Stimulated activated CD8-positive, alpha-beta memory T cell treated with anti-CD3 and anti-CD28 coated beads, Interleukin-15, amount 100 ng/mL, for 1 hour (primary cell): ENCODE measurements around the gene HOXD11.
A peak's percentile ranks its signal among the peaks of the same experiment; 100 is the strongest.

ENCODE experiments used
- DNase-seq: peaks from one replicate; pipeline ENCODE4 v3.0.0-alpha.2; 2020; ENCODE audit warnings: low read depth

HOXD11 gene

DNA sequence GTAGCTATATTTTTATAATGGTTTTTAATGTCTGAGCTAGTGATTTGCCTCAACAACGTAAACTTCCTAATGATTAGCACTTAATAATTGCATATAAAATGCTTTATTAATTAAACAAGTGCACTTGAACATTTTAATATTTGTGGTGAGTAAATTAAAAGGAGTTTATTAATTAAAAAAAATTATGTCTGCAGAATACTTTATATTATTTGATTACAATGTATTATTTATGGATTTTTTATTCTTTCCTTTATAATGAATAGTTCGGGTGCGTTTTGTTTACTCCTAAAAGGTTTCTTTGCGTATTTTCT, 24.7 kb downstream of the HOXD11 start:
- DNase-seq: no peak

DNA sequence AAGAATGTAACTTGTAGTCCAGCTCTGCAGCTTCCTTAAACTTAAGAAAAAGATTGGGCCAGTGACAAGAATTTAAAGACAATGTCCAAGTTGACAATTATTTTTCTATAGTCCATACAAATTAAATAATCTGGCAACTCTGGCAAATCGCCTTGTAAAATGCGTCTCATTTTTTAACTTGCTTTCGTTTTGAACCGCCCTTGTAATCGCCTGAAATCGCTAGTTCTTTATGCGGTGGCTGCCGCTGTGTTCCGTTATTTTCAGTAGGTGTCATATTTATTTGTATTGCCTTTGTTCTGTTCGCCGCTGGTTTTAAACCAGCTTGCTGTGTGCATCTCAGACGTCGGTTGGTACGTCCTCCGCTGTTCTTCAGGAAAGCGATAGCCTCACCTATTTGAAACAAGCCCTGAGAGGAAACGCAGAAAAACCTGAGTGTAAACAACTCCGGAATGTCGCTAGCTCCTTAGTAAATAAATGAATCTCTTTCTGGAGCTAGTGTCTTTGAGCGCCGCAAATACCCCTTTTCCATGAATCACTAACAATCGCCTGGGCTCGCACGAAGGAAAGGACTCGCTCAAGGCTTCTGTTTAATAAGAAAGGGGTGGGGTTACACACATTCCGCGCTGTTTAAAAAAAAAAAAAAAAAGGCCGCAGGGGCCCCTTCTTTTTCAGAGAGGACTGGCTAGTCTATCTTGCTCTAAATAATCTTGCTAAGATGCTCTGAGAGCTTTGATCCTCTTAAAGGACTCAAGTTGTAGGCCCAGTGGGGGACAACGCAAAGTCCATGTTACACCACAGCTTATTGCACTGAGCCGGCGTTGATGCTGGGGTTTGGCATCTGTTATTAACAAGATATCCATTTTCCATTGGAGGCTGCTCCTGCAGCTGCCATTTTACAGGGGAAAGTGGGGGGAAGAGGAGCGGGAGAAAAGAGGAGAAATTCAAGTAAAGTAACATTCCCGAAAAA, 25.4 kb downstream of the HOXD11 start:
- no peak for DNase-seq

DNA sequence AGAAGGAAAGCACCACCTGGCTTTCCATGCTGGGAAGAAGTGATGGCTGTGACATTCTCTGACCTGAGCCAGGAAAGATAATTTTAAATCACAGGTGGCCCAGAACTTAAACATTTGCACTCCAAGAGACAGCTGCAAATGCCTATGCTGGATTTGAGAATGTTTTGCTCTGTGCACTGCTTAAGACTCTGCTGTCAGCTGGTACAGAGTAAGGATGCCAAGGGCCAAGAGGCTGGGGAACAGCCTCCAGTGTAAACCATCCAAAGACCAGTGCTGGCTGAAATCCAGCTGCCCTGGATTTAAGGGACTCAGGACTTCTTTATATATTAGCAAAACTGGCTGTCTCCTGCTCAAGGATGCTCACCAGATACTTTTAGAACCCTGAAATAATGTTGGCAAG, 26.3 kb downstream of the HOXD11 start:
- no peak for DNase-seq

DNA sequence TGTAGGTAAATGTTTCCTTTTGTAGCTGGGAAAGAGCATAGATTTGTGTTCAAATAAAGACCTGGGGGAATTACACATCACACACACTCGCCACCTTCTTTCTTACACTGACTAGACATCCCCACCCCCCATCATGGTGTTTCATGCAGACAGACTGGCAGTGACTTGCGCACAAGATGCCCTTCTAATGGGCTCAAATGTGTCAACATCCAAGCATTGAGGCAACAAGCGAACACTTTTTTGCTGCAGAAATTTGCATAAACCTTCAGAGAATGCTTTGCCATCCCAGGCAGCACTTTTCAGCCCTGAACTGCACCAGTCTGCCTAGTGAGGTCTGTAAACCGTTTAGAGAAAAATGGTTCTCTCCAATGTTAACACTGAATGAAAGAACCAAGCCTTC, 27.0 kb downstream of the HOXD11 start:
- no peak for DNase-seq

DNA sequence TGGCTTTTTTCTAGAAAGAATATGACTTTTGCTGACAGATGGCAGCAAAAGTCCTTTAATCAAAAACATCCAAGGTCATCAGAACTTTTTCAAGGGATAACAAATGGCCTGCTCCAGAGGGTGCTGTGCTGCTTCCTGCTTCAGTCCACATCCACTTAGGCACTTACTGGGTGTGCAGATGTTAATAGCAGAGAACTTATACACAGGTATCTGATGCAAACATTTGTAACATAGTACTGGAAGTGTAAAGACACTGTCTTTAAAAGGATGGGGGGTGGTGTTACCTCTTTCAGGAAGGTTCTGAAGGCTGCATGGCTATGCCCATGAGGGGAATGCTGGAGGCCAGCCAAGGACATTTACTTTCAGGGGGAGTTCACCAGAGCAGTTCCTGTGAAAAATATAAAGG, 28.0 kb downstream of the HOXD11 start:
- no peak for DNase-seq

DNA sequence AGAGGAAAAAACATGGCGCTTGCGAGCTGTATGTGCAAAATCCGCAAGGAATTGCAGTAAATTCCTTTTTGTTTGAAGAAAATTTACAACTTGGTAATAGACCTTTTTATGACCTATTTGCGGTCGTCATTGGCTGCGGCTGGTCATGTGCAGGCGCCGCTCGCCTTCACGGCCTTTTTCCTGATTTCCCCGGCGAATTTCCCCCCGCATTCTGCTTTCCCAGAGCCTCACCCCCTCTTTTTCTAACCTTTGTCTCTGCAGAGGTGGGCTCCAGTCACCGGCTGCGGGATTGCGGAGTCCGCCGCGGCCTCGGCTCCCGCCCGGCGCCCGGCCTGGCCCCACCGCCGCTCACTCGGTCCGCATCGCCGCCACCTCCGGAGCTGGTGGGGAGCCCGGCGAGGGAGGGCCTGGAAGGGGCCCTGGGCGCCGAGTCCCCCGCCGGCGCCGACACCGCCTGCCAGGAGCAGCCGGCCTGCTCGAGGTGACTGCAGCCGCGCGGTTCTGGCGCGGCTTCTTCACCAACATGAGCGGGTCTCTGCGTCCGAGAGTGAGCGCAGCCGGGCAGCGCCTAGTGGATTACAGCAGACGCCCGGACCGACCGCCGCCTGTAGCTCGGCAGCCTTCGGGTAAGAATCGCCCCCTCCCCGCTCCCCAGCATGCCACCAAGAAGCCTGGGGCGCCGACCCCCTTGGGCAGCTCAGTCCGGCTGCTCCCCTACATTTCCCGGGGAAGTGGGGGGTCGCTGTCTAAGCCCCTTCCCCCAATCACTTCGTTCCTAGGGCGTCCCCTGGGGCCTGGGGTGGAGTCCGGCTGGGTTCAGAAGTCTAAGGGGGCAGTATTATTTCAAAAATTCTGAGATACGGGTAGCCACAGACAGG, 29.5 kb downstream of the HOXD11 start:
- DNase-seq: no peak

DNA sequence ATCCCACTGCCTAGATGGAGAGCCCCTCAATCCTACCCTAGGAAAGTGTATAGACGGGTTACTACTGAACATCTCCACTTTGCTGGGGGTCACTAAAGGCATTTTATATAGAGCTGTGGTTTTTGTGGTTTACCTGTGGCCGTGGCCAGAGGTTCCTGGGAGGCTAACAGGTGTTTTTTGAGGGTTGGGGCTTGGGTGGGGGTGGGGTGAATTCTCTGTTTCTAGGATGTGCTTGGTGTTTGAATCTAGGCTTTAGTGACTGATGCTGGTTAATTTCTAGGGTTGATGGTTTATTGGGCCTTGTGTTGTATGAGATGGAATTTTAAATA, 30.1 kb downstream of the HOXD11 start:
- DNase-seq: no peak

DNA sequence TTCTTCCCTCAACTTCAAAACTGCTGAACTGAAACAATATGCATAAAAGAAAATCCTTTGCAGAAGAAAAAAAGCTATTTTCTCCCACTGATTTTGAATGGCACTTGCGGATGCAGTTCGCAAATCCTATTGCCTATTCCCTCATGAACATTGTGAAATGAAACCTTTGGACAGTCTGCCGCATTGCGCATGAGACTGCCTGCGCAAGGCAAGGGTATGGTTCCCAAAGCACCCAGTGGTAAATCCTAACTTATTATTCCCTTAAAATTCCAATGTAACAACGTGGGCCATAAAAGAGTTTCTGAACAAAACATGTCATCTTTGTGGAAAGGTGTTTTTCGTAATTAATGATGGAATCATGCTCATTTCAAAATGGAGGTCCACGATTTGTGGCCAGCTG, 30.8 kb downstream of the HOXD11 start:
- no peak for DNase-seq

DNA sequence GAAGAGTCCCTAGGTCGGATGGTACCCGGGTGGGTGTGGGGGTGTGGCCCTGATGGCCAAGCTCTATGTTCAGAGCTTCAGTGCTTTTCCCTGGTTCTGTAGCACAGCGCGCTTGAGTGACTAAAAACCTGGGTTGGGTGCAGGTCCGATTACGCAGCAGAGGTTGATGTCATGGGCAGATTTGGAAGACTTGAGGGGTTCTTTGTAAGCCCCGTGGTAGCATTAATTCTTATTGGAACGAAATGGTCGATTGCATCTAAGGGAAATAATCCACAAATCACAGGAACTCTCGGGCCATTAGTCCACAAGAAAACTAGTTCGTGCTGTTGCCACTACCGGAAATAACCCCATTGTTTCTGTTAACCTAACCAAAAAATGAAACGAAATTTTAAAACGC, 31.4 kb downstream of the HOXD11 start:
- DNase-seq: no peak

DNA sequence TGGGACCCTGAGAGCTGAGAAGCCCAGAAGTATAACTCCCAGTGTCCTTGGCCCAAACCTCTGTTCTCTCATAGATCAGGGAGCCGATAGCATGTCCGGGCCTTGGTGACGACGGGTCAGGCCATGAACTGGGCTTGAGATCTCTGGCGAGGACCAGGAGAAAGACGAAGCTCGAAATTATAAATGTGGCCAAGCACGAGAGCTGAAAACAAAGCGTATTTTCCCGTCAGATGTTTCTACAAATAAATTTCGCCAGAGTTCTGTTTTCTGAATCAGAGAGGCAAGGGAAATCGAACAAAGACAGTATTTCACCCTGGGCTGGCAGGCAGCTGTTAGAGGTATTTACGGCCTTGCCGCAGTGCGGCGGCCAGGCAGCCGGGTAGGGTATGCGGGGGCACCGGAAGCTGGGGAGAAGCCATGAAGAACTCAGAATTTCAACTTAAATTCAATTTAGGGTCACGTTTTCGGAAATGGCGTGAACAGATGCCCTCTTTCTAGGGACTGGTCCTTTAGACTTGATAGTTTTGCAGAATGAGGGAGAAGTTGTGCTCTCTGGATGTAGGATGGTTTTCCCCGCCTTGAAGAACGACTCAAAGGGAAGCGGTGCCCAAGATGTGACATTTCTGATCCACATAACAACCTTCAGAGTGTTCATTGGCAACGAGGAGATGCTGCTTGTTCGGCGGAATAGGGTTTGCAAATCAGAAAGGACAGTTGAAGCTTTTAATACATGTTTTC, 32.0 kb downstream of the HOXD11 start:
- DNase-seq: no peak

DNA sequence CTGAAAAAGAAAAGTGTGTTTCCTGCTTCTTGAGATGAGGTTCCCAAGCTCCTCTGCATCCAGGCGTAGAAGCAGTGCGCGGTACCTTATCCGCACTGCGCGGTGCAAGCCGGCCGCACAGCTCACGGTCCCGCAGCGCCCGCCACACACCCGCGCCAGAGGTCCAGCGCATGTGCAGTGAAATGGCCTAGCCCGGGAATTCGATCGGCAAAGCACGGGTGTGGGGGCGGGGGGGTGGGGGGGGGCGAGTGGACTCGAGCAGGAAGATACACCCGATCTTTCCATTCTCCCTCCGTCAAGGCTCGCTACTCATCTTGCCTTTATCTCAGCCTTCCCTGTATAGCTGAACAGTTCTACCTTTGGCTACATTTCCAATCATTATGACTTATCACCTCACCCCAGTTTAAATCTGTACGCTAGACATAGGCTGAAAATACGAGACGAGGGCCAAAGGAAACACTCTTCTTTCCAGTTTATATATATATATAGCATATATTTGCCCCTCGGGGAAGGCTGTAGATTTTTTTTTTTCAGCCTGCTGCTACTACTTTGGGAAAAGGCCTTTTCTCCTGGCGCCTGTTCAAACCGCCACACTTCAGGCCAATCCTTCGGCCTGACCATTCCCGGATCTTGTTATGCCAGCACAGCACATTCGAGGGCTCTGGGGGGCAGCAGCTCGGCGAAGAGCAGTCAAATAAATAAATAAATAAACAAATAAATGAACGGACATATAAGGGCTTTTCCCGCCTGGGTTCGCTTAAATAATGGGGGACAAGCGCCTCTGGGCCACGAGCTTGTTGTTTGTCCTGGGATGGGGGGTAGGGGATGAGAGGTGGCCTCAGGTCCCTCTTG, 32.8 kb downstream of the HOXD11 start:
- no peak for DNase-seq

DNA sequence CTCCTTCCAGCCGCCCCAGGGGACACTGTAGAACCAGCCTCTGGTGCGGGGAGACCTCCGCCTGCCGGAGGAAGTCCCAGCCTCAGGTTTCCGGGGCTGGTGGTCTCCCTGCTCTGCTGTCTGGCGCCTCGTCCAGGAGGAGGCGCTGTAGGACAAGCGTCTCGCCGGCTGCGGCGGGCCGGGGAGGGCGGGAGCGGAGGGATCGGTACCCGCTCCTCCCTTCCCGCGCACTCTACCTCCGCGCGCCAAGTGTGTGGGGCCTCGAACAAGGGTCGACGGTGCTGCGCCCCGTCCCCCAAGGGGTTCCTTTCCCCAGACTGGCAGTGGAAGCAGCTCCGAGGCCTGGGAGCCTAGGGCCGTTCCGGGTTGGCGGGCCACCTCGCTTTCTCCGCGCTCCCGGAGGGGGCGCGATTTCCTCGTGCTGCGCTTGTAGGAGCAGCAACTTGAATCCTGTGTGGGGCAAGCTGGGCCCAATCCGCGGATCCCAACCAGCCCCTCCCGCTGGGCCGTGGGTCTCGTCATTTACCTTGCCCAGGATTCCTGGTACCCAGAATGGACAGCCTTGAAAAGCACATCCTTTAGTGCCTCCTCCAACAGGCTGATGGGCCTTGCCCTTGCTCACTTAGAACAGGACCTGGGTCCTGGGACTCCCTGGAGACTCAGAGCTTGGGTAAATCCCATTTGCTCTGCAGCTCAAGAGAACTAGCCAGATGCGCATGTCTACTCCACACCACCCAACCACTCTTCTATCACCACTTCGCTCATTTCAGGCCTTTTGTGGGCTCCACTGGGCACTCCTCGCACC, 33.6 kb downstream of the HOXD11 start:
- peak; percentile 20 for DNase-seq

DNA sequence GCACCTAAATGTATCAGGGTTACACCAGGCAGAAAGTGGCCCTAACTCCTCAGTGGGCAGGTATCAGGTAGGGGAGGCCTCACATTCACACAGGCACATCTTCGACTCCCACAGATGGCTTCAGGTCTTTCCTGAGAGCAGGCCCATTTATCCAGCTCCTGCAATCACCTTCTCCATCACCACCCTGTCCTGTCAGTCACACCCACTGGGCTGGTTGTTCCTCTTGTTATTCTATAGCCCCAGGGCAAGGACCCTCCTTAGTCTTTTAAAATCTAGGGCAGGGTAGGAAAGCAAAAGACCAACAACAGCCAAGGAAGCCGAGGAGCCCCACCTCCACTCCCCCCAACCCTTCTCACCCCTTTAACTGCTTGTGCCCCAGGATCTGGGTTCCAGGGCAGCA, 35.2 kb downstream of the HOXD11 start:
- no peak for DNase-seq

DNA sequence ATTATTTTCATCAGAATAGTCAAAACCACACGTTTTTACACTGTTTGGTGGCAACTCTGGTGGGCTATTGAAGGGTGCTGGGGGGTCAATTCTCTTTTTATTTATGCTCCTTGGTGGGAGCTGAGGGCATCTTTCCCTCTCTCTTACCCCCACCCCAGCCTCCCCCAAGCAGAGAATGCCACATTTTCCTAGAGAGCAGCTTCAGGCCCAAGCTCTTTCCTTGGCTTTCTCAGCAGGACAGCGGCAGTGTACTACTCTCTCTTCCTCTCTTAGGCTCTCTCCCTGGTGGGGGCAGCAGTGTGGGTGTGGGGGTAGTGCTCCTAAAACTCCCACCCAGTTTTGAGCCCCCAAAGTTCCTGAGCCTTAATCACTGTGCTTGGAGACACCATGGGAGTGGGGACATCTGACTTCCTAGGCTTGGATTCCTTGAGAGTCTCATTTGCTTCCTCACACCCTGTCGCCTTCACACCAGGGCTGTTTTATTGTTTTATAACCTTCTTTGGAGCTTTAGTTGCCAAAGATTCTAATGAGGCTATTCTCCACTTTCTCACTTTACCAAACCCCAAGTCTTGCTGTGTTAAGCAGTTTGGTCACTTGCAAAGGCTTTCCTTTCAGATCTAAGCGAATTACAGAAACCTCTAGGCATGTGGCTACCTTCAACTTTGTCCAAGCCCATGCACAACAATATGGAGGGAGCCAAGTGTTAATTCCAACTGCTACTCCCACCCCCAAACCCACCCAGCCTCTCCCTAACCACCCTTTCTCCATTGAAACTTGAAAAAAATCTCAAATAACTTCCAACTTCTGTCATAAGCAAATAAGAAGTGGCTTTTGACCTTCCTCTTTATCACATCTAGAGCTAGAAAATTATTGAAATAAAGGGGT, 38.2 kb downstream of the HOXD11 start:
- DNase-seq: no peak

DNA sequence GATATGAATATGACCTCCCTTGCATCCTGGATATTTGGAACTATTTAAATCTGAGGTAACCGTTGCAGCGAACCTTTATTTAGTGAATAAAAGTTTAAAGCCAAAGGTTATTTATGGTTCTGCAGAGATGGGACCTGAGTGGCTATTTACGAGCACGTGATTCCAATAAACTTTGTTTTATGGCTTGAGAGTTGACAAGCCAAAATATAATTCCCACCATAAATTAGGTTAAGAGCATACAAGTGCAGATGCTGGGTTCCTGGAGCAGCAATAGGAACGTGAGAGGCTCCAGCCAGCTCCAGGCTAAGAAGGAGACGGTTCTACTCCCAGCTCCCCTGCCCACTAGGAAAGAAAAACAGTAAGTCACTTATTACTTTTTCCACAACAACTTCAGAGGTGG, 39.0 kb downstream of the HOXD11 start:
- no peak for DNase-seq

DNA sequence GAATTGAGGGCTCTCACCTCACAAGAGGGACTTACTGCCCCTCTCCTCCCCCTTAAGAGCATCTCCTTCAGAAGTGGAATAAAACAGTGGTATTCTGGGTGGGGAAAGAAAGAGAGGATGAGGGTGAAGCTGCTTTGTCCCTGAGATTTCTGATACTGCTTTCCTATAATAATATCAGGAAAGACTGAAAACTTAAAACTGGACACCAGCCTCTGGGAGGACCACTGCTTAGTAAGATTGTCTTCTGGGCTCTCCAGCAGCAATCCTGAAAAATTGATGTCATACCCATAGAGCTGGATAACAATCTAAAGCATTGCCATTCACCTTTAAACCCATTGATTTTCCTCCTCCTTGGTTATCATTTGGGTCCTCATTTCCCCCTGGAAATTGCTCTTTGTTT, 39.6 kb downstream of the HOXD11 start:
- DNase-seq: no peak

DNA sequence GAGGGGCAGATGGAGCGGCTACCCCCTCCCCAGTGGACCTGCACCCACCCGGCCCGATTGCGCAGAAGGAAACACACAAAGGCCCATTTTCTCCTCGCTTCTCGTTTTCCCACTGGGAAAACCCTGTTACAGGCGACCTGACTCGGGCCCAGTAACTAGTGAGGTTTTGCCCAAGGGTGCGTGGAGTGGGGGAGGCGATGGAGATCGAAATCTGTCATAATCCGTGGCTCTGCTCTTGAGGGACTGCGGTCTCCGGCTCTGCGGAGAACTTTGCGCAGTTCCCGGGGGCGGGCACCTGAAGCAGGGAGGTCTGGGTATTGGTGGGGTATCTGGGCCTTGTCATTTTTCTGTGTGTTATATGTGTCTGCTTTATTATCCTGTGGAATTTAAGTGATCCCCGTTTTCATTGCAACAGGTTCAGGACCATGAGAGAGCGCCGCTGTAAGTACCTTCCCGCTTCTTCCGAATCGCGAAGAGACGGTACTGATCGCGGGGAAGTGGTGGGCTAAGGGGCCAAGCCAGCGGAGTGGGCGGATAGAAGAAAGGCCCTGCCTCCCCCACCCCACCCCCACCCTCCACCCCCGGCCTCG, 40.2 kb downstream of the HOXD11 start:
- DNase-seq: no peak

DNA sequence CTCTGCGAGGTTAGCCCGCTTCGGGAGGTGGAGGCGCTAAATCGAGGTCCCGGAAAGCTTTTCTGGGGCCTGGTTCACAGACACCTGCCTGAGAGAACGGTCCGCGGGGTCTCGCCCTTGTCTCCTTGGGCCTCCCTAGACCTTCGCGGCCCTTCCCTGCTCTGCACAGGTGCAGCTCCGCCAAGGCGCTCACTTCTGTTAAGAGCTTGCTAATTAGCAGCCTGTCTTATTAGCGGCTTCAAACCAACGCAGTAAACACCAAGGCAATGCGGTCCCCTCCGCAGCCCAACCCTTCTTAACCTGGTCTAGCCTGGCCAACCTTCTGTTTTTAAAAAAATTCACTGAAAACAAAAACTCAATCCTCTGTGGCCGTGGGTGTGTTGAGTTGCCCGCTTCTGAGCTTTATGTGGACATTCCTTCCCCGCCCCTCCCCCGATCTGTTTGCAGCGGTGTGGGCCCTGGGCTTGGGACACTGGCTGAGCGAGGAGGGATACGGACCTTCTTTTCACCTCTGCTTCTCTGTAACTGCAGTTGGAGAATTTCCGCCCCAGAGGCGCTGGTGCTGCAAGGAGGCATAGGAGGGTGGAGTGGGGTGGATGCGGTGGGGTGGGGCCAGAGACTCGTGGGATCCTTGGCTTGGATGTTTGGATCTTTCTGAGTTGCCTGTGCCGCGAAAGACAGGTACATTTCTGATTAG, 40.9 kb downstream of the HOXD11 start:
- no peak for DNase-seq
